GM23248 (cell line): ENCODE measurements around the gene EPS8. TPM values are rescaled to one million over a fixed set of nuclear protein-coding genes. Genes with fewer than 3 reads are reported as not detected.

Experiments used
- DNase-seq: peaks from one replicate; pipeline ENCODE4 v3.0.0-alpha.2; 2015
- H2AFZ ChIP-seq: fragments of 200-600 bp; sonication (generic); 2 replicates; pipeline ENCODE4 v1.6.1; 2016; ENCODE audit warnings: antibody characterized with exemption
- H3F3A ChIP-seq: fragments of 200-600 bp; sonication (generic); 2 replicates; pipeline ENCODE4 v1.6.1; 2016; ENCODE audit warnings: mild to moderate bottlenecking, antibody characterized with exemption, mixed run types; ENCODE audit not compliant: insufficient read depth
- H3K27ac ChIP-seq: fragments of 200-600 bp; sonication (generic); 2 replicates; pipeline ENCODE4 v1.5.1; 2016; ENCODE audit warnings: mild to moderate bottlenecking
- H3K27me3 ChIP-seq: fragments of 200-600 bp; sonication (generic); replicated peaks from 2 replicates; pipeline ENCODE4 v1.6.1; 2016; ENCODE audit warnings: mild to moderate bottlenecking; ENCODE audit not compliant: insufficient read depth
- H3K36me3 ChIP-seq: fragments of 200-600 bp; sonication (generic); 2 replicates; pipeline ENCODE4 v1.6.1; 2016; ENCODE audit warnings: low read depth, mild to moderate bottlenecking
- H3K4me1 ChIP-seq: fragments of 200-600 bp; sonication (generic); 2 replicates; pipeline ENCODE4 v1.6.1; 2016; ENCODE audit warnings: mild to moderate bottlenecking; ENCODE audit not compliant: insufficient read depth
- H3K4me2 ChIP-seq: fragments of 200-600 bp; sonication (generic); one replicate; pipeline ENCODE4 v1.6.1; 2016; ENCODE audit warnings: mild to moderate bottlenecking; ENCODE audit not compliant: unreplicated experiment
- H3K4me3 ChIP-seq: fragments of 200-600 bp; sonication (generic); 2 replicates; pipeline ENCODE4 v1.5.1; 2016; ENCODE audit warnings: mild to moderate bottlenecking
- H3K79me2 ChIP-seq: fragments of 200-600 bp; sonication (generic); 2 replicates; pipeline ENCODE4 v1.6.1; 2016; ENCODE audit warnings: mild to moderate bottlenecking; ENCODE audit not compliant: insufficient read depth
- H3K9ac ChIP-seq: fragments of 200-600 bp; sonication (generic); 2 replicates; pipeline ENCODE4 v1.6.1; 2016; ENCODE audit warnings: mild to moderate bottlenecking
- H3K9me2 ChIP-seq: fragments of 200-600 bp; sonication (generic); 2 replicates; pipeline ENCODE4 v1.6.1; 2016; ENCODE audit warnings: mixed run types, mild to moderate bottlenecking, moderate library complexity; ENCODE audit not compliant: insufficient read depth
- H3K9me3 ChIP-seq: fragments of 200-600 bp; sonication (generic); one replicate; pipeline ENCODE4 v1.6.1; 2017; ENCODE audit warnings: low read depth
- H4K20me1 ChIP-seq: fragments of 200-600 bp; sonication (generic); 2 replicates; pipeline ENCODE4 v1.6.0; 2016; ENCODE audit not compliant: insufficient read depth
- EZH2 ChIP-seq: fragments of 200-600 bp; sonication (generic); IDR thresholded peaks from 2 replicates; pipeline ENCODE4 v1.6.1; 2018; ENCODE audit warnings: antibody characterized with exemption, mild to moderate bottlenecking; ENCODE audit not compliant: insufficient read depth, poor library complexity, severe bottlenecking
- EZH2phosphoT487 ChIP-seq: fragments of 200-600 bp; sonication (generic); IDR thresholded peaks from 2 replicates; pipeline ENCODE4 v1.6.1; 2018; ENCODE audit warnings: antibody characterized with exemption, moderate library complexity, mild to moderate bottlenecking, low read depth; ENCODE audit not compliant: insufficient read depth
- WGBS, 2 experiments: methylation state at CpG; one replicate each; pipeline ENCODE4 v1.1.6; 2015 to 2017; ENCODE audit warnings: low lambda C conversion rate in 2 of 2, low coverage in 1 of 2; ENCODE audit errors: missing lambda C conversion rate in 2 of 2; 5-methylcytosine and 5-hydroxymethylcytosine counted together
- in situ Hi-C: fragments of 300-500 bp; cut with MboI; formaldehyde crosslinking; loops from 2 replicates; pipeline ENCODE4 v1.15.0; 2020
- polyA plus RNA-seq: library from polyadenylated mRNA; unstranded; fragments of >200 nt; fragmentation: Nextera tagmentation; extraction: Ambion mirVana; gene quantifications from 2 replicates; pipeline ENCODE4 v1.2.1, GENCODE V29; 2016
- total RNA-seq: library from RNA; depleted of rRNA; stranded (reverse); fragments of >200 nt; shearing (Covaris generic); gene quantifications from 2 replicates; pipeline ENCODE4 v1.2.3, GENCODE V29; 2014

The EPS8 gene
- total and polyA plus RNA-seq, 2 experiments from 2014 or later = 103 to 107 TPM

DNA sequence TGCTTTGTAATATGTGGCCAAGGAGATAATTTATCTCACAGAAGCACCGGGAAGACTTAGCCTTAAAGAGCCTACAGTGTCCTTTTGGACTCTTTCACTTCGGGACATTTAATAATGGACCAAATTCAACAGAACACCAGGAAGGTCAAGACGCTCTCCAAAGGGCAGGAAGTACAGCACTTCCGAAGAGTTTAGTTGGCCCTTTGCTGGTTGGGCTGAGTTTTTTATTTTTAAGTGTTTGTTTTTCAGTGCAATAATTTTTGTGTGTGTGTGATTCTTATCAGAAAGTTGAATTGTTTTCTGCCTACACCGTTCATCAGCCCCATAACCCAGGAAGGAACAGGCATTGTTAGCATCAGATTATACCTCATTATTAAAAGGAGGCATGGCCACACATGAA, 193.0 kb downstream of the EPS8 start:
- Histone ChIP-seq H3K9ac (no peak overlapping the region), H3K4me2 (no peak overlapping the region), H3K4me1 (peaks cover 26% of the 10 kb centered on the region), H3K79me2 (no peaks in the 10 kb centered on the region), H3K36me3 (no peaks in the 10 kb centered on the region), H2AFZ (no peak overlapping the region), H3K27ac (no peak overlapping the region), H3K9me3 (no peaks in the 10 kb centered on the region), H3K4me3 (no peak overlapping the region), H4K20me1 (no peaks in the 10 kb centered on the region), H3K27me3 (no peaks in the 10 kb centered on the region), H3F3A (peaks cover 24% of the 10 kb centered on the region), H3K9me2 (no peaks in the 10 kb centered on the region)
- 64% methylated on average over 5 of the region's 5 CpGs for WGBS, 2 experiments
- no peak for DNase-seq
- in situ Hi-C loops = loop anchor here (5.0 kb wide), 1 partner anchor 256 kb away; no protein-coding TSS in a partner anchor
- TF ChIP-seq EZH2 (no peak), EZH2phosphoT487 (no peak)

DNA sequence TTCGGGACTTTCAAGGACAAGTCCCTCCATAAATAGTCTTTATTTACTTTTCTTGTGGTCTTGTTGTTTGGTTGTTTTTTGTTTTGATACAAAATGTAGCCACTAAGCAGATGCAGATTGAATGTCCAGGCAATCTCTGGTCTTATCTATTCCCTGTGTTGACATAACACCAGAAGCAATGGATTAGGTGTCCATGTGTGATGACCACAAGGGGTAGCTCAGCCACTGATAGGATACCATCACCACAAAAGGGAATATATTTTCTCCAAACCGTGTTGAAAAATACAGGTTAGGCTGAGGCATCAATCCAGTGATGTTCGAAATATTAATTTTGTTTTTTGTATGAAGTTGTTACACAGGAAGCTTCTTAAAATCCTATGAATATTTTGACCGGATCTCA, 196.3 kb downstream of the EPS8 start:
- no peaks in the 10 kb centered on the region for H3K36me3 ChIP-seq
- H3K4me3 ChIP-seq = no peak overlapping the region
- in situ Hi-C loops = no loop called here
- H2AFZ ChIP-seq = 0 out of 2 replicates have a peak overlapping the region, but pooled peaks have one; percentile 11
- no peaks in the 10 kb centered on the region for H3K9me3 ChIP-seq
- H3K79me2 ChIP-seq = no peaks in the 10 kb centered on the region
- no peak for TF ChIP-seq EZH2
- no peak for TF ChIP-seq EZH2phosphoT487
- WGBS, 2 experiments = 55 to 63% methylated on average over 4 of the region's 4 CpGs
- DNase-seq = no peak
- no peaks in the 10 kb centered on the region for H3K27me3 ChIP-seq
- peaks cover 5% of the 10 kb centered on the region for H3K4me1 ChIP-seq
- H4K20me1 ChIP-seq = no peaks in the 10 kb centered on the region
- H3K4me2 ChIP-seq = no peak overlapping the region
- H3K27ac ChIP-seq = no peak overlapping the region
- H3F3A ChIP-seq = no peaks in the 10 kb centered on the region
- no peak overlapping the region for H3K9ac ChIP-seq
- H3K9me2 ChIP-seq = no peaks in the 10 kb centered on the region

DNA sequence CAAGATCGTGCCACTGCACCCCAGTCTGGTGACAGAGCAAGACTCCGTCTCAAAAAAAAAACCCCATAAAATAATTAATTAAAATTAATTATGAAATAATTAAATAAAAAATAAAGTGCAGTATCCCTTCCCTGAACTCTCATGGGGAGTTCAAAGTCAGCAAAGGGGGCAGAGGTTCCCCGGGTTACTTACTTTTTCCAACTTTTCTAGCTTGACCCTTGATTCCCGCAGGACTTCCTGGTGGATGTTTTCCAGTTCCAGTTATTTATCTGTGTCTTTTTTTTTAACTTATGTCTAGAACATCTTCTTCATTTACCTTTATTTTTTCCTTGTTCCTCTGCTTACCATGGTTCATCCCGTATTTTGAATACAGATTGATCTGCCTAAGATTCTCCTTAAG, 197.4 kb downstream of the EPS8 start:
- Histone ChIP-seq H3K9me3 (no peaks in the 10 kb centered on the region), H3K4me3 (no peak overlapping the region), H3K9ac (no peak overlapping the region), H4K20me1 (no peaks in the 10 kb centered on the region), H3K9me2 (no peaks in the 10 kb centered on the region), H2AFZ (no peak overlapping the region), H3K36me3 (no peaks in the 10 kb centered on the region), H3K4me1 (peaks cover 5% of the 10 kb centered on the region), H3K27me3 (no peaks in the 10 kb centered on the region), H3K79me2 (no peaks in the 10 kb centered on the region), H3F3A (no peaks in the 10 kb centered on the region), H3K27ac (no peak overlapping the region), H3K4me2 (no peak overlapping the region)
- in situ Hi-C loops = no loop called here
- TF ChIP-seq EZH2phosphoT487 = no peak
- TF ChIP-seq EZH2 = no peak
- DNase-seq = no peak
- WGBS, 2 experiments = 97 to 100% methylated on average over 5 of the region's 5 CpGs

DNA sequence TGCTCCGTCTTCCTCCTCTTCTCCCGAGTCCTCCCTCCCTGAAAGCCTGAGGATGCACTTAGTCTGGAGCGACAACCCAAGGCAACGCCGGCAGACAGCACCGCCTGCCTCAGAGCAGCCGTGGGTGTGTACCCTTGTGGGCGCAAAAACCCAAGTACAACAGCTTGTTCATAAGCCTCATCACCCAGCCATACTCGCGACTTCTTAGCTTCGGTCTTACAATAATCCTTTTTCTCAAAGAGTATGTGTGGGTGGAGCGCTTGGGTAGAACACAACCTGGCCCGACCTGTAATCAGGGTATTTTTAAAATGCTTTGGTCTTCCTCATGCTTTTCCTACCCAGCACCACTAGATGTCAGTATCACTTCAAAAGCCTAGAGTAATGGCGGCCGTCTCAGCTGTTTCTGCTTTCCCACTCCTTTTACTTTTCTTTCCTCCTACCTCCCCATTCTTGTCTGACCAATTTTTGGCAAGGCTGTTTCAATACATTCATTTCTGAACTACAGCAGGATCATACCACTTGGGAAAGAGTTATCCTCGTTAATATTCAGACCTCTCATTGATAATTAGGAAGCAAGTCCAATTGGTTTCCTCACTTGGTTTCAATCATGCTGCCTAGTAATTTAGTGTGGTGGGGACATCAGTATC, 198.9 kb downstream of the EPS8 start:
- WGBS, 2 experiments = 7% methylated on average over 16 of the region's 16 CpGs
- DNase-seq = peak; percentile 87
- peak overlapping the region; percentile 52 for H3K9ac ChIP-seq
- H3K4me3 ChIP-seq = peak overlapping the region; percentile 75
- TF ChIP-seq EZH2 (no peak), EZH2phosphoT487 (no peak)
- H3K4me2 ChIP-seq = peak overlapping the region; percentile 76
- H3K79me2 ChIP-seq = no peaks in the 10 kb centered on the region
- H3K4me1 ChIP-seq = peaks cover 5% of the 10 kb centered on the region
- no peaks in the 10 kb centered on the region for H3K27me3 ChIP-seq
- in situ Hi-C loops = no loop called here
- H3K27ac ChIP-seq = peak overlapping the region; percentile 10; the same call in 1 of the 2 replicates
- H3K9me2 ChIP-seq = no peaks in the 10 kb centered on the region
- no peaks in the 10 kb centered on the region for H4K20me1 ChIP-seq
- no peaks in the 10 kb centered on the region for H3K9me3 ChIP-seq
- H2AFZ ChIP-seq = peak overlapping the region; percentile 88
- H3K36me3 ChIP-seq = no peaks in the 10 kb centered on the region
- H3F3A ChIP-seq = no peaks in the 10 kb centered on the region
